Activated CD4-positive, alpha-beta T cell treated with anti-CD3 and anti-CD28 coated beads, Interleukin-2, amount 50 U/mL, for 16 hours (primary cell): Measurements from ENCODE around the gene APBA3.

Experiments used
- DNase-seq: peaks from one replicate; pipeline ENCODE4 v3.0.0-alpha.2; 2020

Gene APBA3

GRCh38 chr19:3745363-3746045 lies 16.0 kb downstream of the APBA3 start:
- DNase-seq: no peak

GRCh38 chr19:3743486-3743885 lies 18.0 kb downstream of the APBA3 start:
- DNase-seq: no peak

GRCh38 chr19:3740431-3740830 lies 21.1 kb downstream of the APBA3 start:
- no peak for DNase-seq

GRCh38 chr19:3738477-3739220 lies 22.8 kb downstream of the APBA3 start:
- no peak for DNase-seq

GRCh38 chr19:3737487-3738205 lies 23.8 kb downstream of the APBA3 start:
- no peak for DNase-seq

- no peak for DNase-seq
Measured at GRCh38 chr19:3736106-3736724, 25.3 kb downstream of the APBA3 start.

- DNase-seq: no peak
Measured at GRCh38 chr19:3734310-3734600, 27.2 kb downstream of the APBA3 start.

- no peak for DNase-seq
Measured at GRCh38 chr19:3733549-3734309, 27.8 kb downstream of the APBA3 start.

- DNase-seq: no peak
Measured at GRCh38 chr19:3732108-3732507, 29.4 kb downstream of the APBA3 start.

GRCh38 chr19:3730457-3730958 lies 31.0 kb downstream of the APBA3 start:
- DNase-seq: no peak

- DNase-seq: no peak
Measured at GRCh38 chr19:3725640-3726310, 35.7 kb downstream of the APBA3 start.

GRCh38 chr19:3725121-3725520 lies 36.4 kb downstream of the APBA3 start:
- no peak for DNase-seq

- no peak for DNase-seq
Measured at GRCh38 chr19:3723883-3724282, 37.6 kb downstream of the APBA3 start.

- no peak for DNase-seq
Measured at GRCh38 chr19:3723110-3723488, 38.4 kb downstream of the APBA3 start.

- no peak for DNase-seq
Measured at GRCh38 chr19:3722443-3723109, 38.9 kb downstream of the APBA3 start.

GRCh38 chr19:3721887-3722442 lies 39.5 kb downstream of the APBA3 start:
- no peak for DNase-seq

GRCh38 chr19:3721131-3721886 lies 40.2 kb downstream of the APBA3 start:
- peak; percentile 81 for DNase-seq

GRCh38 chr19:3720349-3720917 lies 41.1 kb downstream of the APBA3 start:
- no peak for DNase-seq

- no peak for DNase-seq
Measured at GRCh38 chr19:3719868-3720267, 41.6 kb downstream of the APBA3 start.

GRCh38 chr19:3716147-3716668 lies 45.3 kb downstream of the APBA3 start:
- DNase-seq: no peak
